ENCODE results near the gene NAGS. TPM values are rescaled to one million over a fixed set of nuclear protein-coding genes. Genes with fewer than 3 reads are reported as not detected.
"Not testable (repeated sequence)": the region's sequence is repeated elsewhere in the genome, so short reads cannot be mapped to it uniquely, and the experiment has no call there.

The NAGS gene
- total and polyA plus RNA-seq, 5 donors: 1.2 to 4.0 (median 1.8) TPM

DNA sequence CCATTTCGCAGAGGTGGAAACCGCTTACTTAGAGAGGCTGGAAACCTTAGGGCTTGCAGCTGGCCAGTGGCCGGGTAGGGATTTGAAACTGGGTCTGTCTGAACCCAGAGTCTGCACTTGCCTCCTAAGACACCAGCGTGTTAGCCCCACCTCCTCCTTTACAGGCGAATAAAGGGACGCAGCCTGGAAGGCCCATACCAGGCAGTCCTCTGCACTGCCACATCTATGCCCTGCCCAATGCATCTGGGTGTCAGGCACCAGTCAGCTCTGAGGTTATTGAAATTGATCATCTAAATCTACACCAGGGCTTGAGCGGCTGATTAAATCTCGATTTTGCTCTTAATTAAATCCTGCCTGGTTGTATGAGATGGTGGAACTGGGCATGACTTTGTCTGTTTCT, 19.9 kb upstream of the NAGS start:
- Histone ChIP-seq H3K27ac (ENCODE audit: low read length) (no peak overlapping the region), H3K27me3 (ENCODE audit: control insufficient read depth, insufficient read depth) (no peaks in the 10 kb centered on the region), H3K9me3 (ENCODE audit: control insufficient read depth, low read length) (no peaks in the 10 kb centered on the region), H3K4me1 (ENCODE audit: control insufficient read depth, insufficient read depth, low read length) (peaks cover 3% of the 10 kb centered on the region), H3K4me3 (ENCODE audit: low read length) (no peak overlapping the region)
- intact Hi-C loops (cut with DNase I): no loop called here
- ATAC-seq: peak in 1 of 2 donors; percentile 32
- WGBS: 82% methylated on average over 8 of the region's 8 CpGs
- no peak for DNase-seq

GRCh38 chr17:43986225-43986981, 18.0 kb upstream of the NAGS start:
- ATAC-seq (no peak), DNase-seq (no peak)
- Histone ChIP-seq H3K27me3 (ENCODE audit: control insufficient read depth, insufficient read depth) (no peaks in the 10 kb centered on the region), H3K9me3 (ENCODE audit: control insufficient read depth, low read length) (no peaks in the 10 kb centered on the region), H3K4me1 (ENCODE audit: control insufficient read depth, insufficient read depth, low read length) (peaks cover 3% of the 10 kb centered on the region), H3K27ac (ENCODE audit: low read length) (peak overlapping the region; percentile 2), H3K4me3 (ENCODE audit: low read length) (no peak overlapping the region)
- 70% methylated on average over 7 of the region's 7 CpGs for WGBS
- intact Hi-C loops (cut with DNase I): no loop called here

DNA sequence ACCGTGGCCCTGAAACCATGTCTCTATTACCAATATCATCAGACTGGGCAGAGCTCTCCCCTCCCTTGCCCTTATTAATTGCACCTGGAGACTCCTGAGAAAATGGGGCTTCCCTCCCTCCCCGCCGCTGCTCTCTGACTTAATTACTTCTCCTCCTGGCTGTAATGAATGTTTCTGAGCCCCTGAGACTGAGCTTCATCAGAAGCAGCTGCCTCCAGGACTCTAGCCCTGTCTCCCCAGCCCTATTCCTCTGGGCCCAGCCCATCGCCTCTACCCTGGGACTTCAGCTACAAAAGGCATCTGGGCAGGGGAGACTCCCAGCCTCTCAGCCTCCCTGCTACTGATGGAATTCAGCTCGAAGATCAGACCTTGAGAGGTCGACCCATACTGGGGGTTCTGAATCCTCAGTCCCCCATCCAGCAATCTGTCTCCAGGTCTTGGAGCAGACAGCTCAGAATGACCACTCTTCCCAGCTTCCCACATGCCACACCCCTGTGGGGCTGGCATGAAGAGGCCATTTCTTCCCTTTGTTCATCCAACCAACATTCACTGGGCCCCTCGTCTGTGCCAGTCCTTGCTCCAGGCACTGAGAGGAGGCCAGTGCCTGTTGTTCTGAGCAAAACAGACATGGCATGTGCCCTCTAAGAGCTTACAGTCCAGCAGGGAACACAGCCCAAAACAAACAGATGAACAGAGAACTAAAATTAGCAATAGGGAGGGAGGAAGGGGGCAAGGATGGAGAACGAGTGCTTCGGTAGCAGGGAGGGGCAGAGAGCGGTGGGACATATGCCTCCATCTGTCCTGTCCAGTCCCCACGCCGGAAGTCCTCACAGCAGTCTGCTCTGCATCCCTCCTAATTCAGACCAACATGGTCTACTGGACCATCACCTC, 17.0 kb upstream of the NAGS start:
- H3K9me3 ChIP-seq (ENCODE audit: control insufficient read depth, low read length): no peaks in the 10 kb centered on the region
- peak overlapping the region; percentile 8 for H3K27ac ChIP-seq (ENCODE audit: low read length)
- no peaks in the 10 kb centered on the region for H3K27me3 ChIP-seq (ENCODE audit: control insufficient read depth, insufficient read depth)

GRCh38 chr17:43988301-43988700, 16.1 kb upstream of the NAGS start:
- WGBS: 87% methylated on average over 9 of the region's 9 CpGs
- DNase-seq: no peak
- ATAC-seq: no peak
- no peak overlapping the region for H3K27ac ChIP-seq (ENCODE audit: low read length)
- no peaks in the 10 kb centered on the region for H3K9me3 ChIP-seq (ENCODE audit: control insufficient read depth, low read length)
- H3K27me3 ChIP-seq (ENCODE audit: control insufficient read depth, insufficient read depth): no peaks in the 10 kb centered on the region
- no peak overlapping the region for H3K4me3 ChIP-seq (ENCODE audit: low read length)
- intact Hi-C loops (cut with DNase I): no loop called here
- H3K4me1 ChIP-seq (ENCODE audit: control insufficient read depth, insufficient read depth, low read length): peaks cover 3% of the 10 kb centered on the region

More for the DNA sequence above, 17.0 kb upstream of the NAGS start:
- DNase-seq (no peak), ATAC-seq (peak in 1 of 2 donors; percentile 31)
- intact Hi-C loops (cut with DNase I): no loop called here
- Histone ChIP-seq H3K4me3 (ENCODE audit: low read length) (no peak overlapping the region), H3K4me1 (ENCODE audit: control insufficient read depth, insufficient read depth, low read length) (peaks cover 3% of the 10 kb centered on the region)
- WGBS: 62% methylated on average over 12 of the region's 12 CpGs

DNA sequence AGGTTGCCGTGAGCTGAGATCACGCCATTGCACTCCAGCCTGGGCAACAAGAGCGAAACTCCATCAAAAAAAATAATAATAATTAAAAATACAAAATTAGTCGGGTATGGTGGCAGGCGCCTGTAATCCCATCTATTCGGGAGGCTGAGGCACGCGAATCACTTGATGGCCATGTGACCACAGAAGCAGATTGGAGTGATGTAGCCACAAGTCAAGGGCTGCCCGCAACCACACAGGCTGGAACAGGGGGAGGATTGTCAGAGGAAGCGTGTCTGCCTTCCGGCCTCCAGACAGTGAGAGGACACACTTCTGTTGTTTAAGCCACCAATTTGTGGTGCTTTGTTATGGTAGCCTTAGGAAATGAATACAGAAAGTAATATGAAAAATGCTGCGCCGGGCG, 11.8 kb upstream of the NAGS start:
- H3K9me3 ChIP-seq (ENCODE audit: control insufficient read depth, low read length): no peaks in the 10 kb centered on the region
- 95% methylated on average over 14 of the region's 14 CpGs for WGBS
- H3K4me3 ChIP-seq (ENCODE audit: low read length): no peak overlapping the region
- intact Hi-C loops (cut with DNase I): loop anchor here in 2 of 4 donors (5.0 kb wide), 1 partner anchor 50 kb away; the partner anchor contains the start of gene PPY (in 2 of the 2)
- H3K4me1 ChIP-seq (ENCODE audit: control insufficient read depth, insufficient read depth, low read length): no peaks in the 10 kb centered on the region
- H3K27ac ChIP-seq (ENCODE audit: low read length): no peak overlapping the region
- DNase-seq (no peak), ATAC-seq (no peak)
- H3K27me3 ChIP-seq (ENCODE audit: control insufficient read depth, insufficient read depth): no peaks in the 10 kb centered on the region

DNA sequence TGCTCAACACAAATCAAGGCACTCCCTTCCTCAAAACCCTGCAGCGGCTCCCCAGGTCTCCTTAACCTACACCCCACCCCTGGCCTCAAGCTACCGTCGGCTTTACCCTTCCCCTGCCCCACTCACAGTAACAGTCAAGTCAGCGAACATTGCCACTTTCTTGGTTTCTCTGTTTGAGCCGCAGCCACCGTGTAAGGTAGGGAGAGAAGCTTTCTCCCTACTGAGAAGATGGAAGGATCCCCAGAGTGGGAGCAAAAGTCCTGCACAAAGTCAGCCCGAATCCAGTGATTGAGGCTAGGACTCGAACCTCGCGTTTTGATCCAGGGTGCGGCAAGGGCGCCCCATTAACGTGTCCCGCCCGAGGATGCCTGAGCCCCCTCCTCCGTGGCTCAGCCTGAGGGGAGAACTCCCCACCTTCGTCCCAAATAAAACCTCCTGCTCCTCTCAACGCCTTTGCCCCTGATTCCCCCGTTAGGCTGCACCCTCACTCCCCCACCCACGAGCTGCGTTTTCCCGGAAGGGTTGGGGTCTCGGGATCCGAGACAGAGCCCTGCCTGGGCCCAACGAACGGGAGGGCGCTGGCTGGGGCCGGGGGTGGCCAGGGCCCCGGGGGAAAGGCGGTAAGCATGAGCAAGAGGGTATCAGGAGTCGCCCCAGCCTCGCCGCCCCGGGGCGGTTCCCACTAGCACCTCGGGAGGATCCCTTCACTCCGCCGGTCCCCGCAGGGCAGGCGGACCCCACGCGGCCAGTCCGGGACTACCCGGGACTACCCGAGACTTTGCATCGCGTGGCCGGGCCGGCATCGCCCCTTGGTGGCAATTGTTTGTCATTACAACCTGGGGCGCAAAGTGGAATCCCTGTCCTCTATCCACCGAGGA, 9.9 kb upstream of the NAGS start:
- no peaks in the 10 kb centered on the region for H3K27me3 ChIP-seq (ENCODE audit: control insufficient read depth, insufficient read depth)
- DNase-seq: peak; percentile 73 to 89 (median 81)
- peak overlapping the region; percentile 8 for H3K4me3 ChIP-seq (ENCODE audit: low read length)
- intact Hi-C loops (cut with DNase I): loop anchor here in 3 of 4 donors (2.0 to 5.0 kb wide), 2 partner anchors 50 to 52 kb away; partner anchors contain the start of gene PPY (in 2 of the 3)
- 9% methylated on average over 52 of the region's 52 CpGs for WGBS
- H3K27ac ChIP-seq (ENCODE audit: low read length): no peak overlapping the region
- peak; percentile 90 to 92 for ATAC-seq
- no peaks in the 10 kb centered on the region for H3K4me1 ChIP-seq (ENCODE audit: control insufficient read depth, insufficient read depth, low read length)
- H3K9me3 ChIP-seq (ENCODE audit: control insufficient read depth, low read length): no peaks in the 10 kb centered on the region

DNA sequence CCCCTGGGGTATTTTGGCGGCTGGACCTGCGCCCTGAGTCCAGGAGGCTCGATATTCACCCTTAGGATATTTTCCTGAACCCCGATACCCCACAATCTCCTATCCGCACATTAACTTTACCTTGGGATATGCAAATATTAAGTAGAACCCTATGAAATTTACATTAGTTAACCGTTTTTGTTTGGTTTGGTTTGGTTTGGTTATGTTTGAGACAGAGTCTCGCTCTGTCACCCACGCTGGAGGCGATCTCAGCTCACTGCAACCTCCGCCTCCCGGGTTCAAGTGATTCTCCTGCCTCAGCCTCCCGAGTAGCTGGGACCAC, 9.3 kb upstream of the NAGS start:
- H3K27ac ChIP-seq (ENCODE audit: low read length): no peak overlapping the region
- DNase-seq (no peak), ATAC-seq (no peak)
- no peaks in the 10 kb centered on the region for H3K4me1 ChIP-seq (ENCODE audit: control insufficient read depth, insufficient read depth, low read length)
- no peaks in the 10 kb centered on the region for H3K27me3 ChIP-seq (ENCODE audit: control insufficient read depth, insufficient read depth)
- H3K9me3 ChIP-seq (ENCODE audit: control insufficient read depth, low read length): no peaks in the 10 kb centered on the region
- no peak overlapping the region for H3K4me3 ChIP-seq (ENCODE audit: low read length)
- intact Hi-C loops (cut with DNase I): loop anchor here in 1 of 4 donors (2.0 kb wide), 1 partner anchor 50 kb away; no protein-coding TSS in a partner anchor
- 22% methylated on average over 12 of the region's 12 CpGs for WGBS

- 84% methylated on average over 5 of the region's 5 CpGs for WGBS
- DNase-seq; H3K4me1 ChIP-seq (ENCODE audit: control insufficient read depth, insufficient read depth, low read length); H3K4me3 ChIP-seq (ENCODE audit: low read length); intact Hi-C loops (cut with DNase I); H3K27me3 ChIP-seq (ENCODE audit: control insufficient read depth, insufficient read depth); ATAC-seq; H3K9me3 ChIP-seq (ENCODE audit: control insufficient read depth, low read length); H3K27ac ChIP-seq (ENCODE audit: low read length): not testable (repeated sequence)
Observed at GRCh38 chr17:43997180-43997579, 7.2 kb upstream of the NAGS start.

DNA sequence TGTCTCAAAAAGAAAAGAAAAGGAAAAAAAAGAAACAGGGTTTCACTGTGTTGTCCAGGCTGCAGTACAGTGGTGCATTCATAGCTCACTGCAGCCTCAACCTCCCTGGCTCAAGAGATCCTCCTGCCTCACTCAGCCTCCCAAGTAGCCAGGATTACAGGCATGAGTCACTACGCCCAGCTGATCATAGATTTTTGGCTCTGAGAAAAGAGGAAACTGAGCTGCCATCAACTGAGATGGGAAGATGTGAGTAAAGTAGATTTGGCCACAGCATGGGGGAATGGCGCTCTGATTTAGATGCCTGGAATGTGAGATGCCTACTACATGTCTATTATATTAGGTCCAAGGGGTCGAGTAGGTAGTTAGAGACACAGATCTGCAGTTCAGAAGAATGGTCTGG, 5.9 kb upstream of the NAGS start:
- Histone ChIP-seq H3K27ac (ENCODE audit: low read length) (no peak overlapping the region), H3K4me1 (ENCODE audit: control insufficient read depth, insufficient read depth, low read length) (no peaks in the 10 kb centered on the region), H3K4me3 (ENCODE audit: low read length) (no peak overlapping the region), H3K9me3 (ENCODE audit: control insufficient read depth, low read length) (no peaks in the 10 kb centered on the region), H3K27me3 (ENCODE audit: control insufficient read depth, insufficient read depth) (no peaks in the 10 kb centered on the region)
- intact Hi-C loops (cut with DNase I): no loop called here
- ATAC-seq (no peak), DNase-seq (no peak)
- whole genome bisulfite sequencing: 75% methylated on average over 3 of the region's 3 CpGs

DNA sequence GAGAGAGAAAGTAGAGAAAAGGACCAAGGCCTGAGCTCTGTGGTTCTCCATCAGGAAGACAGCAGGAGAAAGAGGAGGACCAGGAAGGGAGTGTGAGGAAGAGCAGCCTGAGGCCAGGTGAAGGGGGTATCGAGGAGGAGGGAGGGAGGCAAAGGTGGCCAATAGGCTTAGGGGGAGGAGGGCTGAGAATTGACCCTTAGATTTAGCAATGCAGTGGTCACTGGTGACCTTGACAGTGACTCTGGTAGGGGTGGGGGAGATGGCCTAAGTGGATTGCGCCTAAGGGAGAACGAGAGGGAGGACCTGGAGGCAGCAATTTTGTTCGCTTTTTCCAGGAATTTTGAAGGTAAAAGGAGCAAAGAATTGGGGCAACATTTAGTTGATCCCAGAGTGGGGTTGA, 5.4 kb upstream of the NAGS start:
- no peaks in the 10 kb centered on the region for H3K4me1 ChIP-seq (ENCODE audit: control insufficient read depth, insufficient read depth, low read length)
- ATAC-seq (no peak), DNase-seq (no peak)
- H3K4me3 ChIP-seq (ENCODE audit: low read length): no peak overlapping the region
- WGBS: 82% methylated on average over 4 of the region's 4 CpGs
- H3K9me3 ChIP-seq (ENCODE audit: control insufficient read depth, low read length): no peaks in the 10 kb centered on the region
- H3K27ac ChIP-seq (ENCODE audit: low read length): no peak overlapping the region
- intact Hi-C loops (cut with DNase I): no loop called here
- H3K27me3 ChIP-seq (ENCODE audit: control insufficient read depth, insufficient read depth): no peaks in the 10 kb centered on the region

All from right cardiac atrium (tissue), 5 donors.